GM21576 (cell line): ENCODE results near the gene SERTAD4.
A peak's percentile ranks its signal among the peaks of the same experiment; 100 is the strongest.

Source experiments
- ATAC-seq: cut with Tn5 transposase; IDR thresholded peaks from one replicate; pipeline ENCODE4 v1.9.1; 2021; ENCODE audit warnings: mild to moderate bottlenecking, moderate library complexity; ENCODE audit not compliant: unreplicated experiment

Gene SERTAD4

GRCh38 chr1:210231846-210232510 lies 618 bp upstream of the SERTAD4 start:
- no peak for ATAC-seq

GRCh38 chr1:210233216-210233494 lies 559 bp downstream of the SERTAD4 start:
- no peak for ATAC-seq

GRCh38 chr1:210233495-210234328 lies 1.1 kb downstream of the SERTAD4 start:
- no peak for ATAC-seq

DNA sequence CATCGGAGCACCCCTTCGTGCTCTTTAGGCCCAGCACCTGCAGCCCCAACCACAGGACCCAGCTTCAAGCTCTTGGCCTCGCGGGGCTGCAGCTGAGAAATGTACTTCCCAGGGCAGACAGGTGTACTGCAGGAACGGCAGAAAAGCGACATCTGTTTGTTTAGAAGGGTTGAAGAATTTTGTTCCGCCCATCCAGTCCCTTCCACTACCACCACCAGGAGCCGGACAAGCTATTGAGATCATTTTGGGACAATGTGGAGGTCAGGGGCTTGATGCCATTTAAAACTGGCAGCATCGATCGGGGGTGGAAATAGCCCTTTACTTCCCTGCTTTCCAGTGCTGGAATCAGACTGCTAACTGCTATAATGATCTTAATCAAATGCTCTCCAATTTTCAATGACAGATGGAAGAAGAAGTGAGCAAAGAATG lies 1.7 kb downstream of the SERTAD4 start:
- ATAC-seq = no peak

DNA sequence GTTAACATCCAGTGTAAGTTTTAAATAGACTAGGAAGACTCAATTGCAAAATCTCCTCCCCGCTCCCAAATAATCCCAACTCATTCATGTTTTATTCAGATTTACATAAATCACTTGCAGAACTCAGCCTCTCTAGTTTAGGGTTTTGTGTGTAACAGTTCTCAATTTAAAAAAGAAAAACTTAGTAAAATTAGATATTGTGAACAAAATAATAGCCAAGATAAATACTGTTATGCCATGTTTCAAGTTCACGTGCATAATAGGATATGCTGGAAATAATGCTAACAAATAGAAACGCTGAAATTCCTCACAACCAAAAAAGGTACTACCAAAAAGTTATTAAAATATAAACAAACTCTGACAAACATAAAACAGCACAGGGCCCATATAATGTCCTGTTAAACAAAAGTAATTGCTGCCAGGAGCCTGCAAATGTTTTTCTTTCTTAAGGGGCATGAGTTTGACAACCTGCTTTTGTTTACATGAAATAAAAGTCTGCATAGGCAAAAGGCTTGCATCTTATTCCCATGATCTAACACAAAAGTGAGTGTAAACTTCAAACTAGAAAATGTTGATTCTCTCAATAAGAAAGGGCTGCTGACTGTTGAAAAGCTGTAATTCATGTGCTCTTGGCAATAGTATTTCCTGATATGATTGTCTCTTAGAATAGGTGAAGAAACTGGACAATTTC lies 2.9 kb downstream of the SERTAD4 start:
- ATAC-seq = no peak

DNA sequence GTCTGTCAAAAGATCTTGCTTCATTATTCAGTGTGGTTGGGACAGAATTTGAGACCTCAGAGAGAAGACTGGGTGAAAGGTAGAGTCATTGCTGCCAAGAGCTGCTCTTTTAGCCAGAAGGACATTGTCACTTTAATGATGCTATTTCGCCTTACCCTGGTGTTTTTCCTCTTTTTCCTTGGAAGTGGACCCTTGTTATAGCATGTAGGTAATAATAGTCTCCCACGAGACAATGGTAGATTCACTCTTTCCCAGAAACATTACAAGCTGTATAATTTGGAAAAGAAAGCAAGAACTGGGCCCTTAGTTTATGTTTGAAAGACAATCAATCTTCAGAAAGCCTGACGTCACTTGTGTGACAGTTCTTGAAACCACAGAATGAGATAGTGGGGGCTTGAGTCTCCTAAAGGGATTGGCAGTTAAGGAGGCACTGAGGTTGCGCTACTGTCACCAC lies 3.8 kb downstream of the SERTAD4 start:
- ATAC-seq = no peak

GRCh38 chr1:210236840-210237409 lies 4.3 kb downstream of the SERTAD4 start:
- ATAC-seq = no peak

- no peak for ATAC-seq
Observed at GRCh38 chr1:210237479-210237878, 4.9 kb downstream of the SERTAD4 start.

DNA sequence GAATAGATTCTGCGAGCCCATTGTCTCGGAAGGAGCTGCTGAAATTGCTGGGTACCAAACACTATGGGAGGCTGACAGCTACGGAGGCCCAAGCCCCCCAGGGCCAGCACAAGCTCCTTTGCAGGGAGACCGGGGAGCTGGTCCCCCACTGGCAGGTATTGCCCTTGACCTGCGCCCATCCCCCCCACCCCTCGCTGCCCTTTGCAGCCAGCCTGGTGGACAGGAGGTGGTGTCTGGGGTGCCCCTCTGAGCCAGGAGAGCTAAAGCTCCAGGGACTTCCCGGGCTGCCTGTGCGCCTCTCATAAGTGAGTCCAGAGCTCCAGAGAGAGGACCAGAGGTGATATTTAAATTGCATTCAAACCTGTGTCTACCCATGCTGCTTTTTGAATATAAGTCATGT lies 5.4 kb downstream of the SERTAD4 start:
- ATAC-seq = no peak

GRCh38 chr1:210239349-210240111 lies 6.9 kb downstream of the SERTAD4 start:
- ATAC-seq = no peak

DNA sequence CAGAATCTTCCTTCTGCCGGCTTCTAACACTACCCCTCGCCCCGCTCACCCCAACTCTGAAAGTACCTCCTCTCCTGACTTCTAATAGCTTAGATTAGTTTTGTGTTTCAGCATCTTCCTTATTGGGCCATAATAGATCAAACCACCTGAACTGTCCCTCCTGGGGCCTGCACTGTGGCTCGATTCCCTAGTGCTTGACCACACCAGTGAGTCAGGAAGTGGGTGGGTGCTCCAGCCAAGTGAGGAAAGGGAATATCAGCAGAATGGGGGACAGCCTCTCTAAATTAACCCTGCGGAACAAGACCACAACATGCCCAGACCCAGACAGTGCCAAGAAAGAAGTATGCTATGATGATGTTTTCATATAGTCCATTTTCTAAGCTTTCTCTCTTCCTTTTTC lies 8.5 kb downstream of the SERTAD4 start:
- no peak for ATAC-seq

- no peak for ATAC-seq
Observed at GRCh38 chr1:210244746-210245367, 12.3 kb downstream of the SERTAD4 start.

GRCh38 chr1:210246447-210246846 lies 13.9 kb downstream of the SERTAD4 start:
- ATAC-seq = peak; percentile 44

DNA sequence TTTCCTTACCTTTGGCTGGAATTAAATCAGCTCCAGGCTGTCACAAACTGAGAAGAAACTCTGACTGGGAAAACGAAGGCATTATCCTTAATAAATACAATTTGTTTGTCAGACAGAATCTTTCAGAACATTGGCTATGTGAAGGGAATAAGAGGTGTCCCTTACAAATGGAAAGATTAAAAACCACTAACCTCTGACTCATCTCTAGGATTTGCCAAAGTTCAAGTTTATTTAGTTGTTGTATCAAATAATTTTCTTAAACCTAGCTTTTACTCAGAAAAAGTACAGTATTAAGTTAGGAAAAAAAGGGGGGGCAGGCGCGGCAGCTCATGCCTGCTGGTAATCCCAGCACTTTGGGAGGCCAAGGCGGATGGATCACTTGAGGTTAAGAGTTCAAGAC lies 15.7 kb downstream of the SERTAD4 start:
- ATAC-seq = no peak

DNA sequence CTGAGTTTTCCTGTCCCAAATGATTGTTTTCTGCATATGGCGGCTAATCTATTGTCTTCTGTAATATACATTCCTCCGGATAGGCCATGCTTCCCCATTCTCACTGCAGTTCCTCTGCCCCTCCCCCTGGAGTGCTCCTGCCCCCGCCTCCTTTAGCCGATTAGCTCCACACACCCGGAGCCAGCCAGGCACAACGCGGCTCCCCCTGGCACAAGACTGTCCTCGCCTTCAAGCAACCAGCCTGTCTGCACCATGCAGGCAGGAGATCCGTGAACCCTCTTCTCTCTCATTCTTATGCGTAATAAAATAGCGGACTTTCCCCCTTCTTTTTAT lies 18.0 kb downstream of the SERTAD4 start:
- no peak for ATAC-seq

GRCh38 chr1:210250998-210251679 lies 18.5 kb downstream of the SERTAD4 start:
- ATAC-seq = no peak

GRCh38 chr1:210251680-210252490 lies 19.3 kb downstream of the SERTAD4 start:
- ATAC-seq = no peak

GRCh38 chr1:210252621-210253051 lies 20.0 kb downstream of the SERTAD4 start:
- ATAC-seq = no peak

DNA sequence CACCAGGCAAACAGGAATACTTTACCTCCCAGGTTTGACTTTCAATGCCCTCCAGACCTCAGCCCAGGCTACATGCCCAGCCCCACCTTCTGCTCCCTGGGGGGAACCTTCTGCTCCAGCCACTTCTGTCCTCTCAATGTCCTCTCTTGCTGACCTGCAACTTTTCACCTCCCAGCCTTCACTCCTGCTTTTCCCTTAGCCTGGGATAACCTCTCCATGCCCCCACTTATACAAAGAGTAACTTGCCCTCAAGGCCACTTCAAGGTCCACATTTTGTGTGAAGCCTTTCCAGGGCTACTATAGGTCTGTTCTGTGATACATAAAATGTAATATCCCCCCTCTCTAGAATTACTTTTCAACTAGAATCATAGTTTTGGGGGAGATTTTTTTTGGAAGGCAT lies 21.7 kb downstream of the SERTAD4 start:
- ATAC-seq = no peak
